CD4-positive, alpha-beta T cell (primary cell): Measurements from ENCODE around the gene DSP. TPM values are rescaled to one million over a fixed set of nuclear protein-coding genes. Genes with fewer than 3 reads are reported as not detected.

ENCODE experiments used
- ATAC-seq: fragments of 200-7000 bp; cut with Tn5 transposase; one replicate; pipeline ENCODE4 v1.10.0; 2022; ENCODE audit warnings: mild to moderate bottlenecking; ENCODE audit not compliant: poor library complexity
- CTCF ChIA-PET: fragments of 350-600 bp; sonication (Branson Sonifier 250); formaldehyde crosslinking; loops from one replicate; lab custom pipeline; 2021; ENCODE audit warnings: antibody characterized with exemption, inconsistent platforms; lab: Charles Lee
- POLR2A ChIA-PET: fragments of 350-600 bp; sonication (Branson Sonifier 250); formaldehyde crosslinking; loops from one replicate; lab custom pipeline; 2021; ENCODE audit warnings: antibody characterized with exemption, inconsistent platforms; lab: Charles Lee
- DNase-seq, 14 experiments: peaks; one replicate each; pipeline ENCODE4 v3.0.0-alpha.2; 2013 to 2020; ENCODE audit warnings: mixed read lengths in 2 of 14
- H3K27ac ChIP-seq, 2 donors: one replicate each; pipeline versions ENCODE4 v1.5.1 to v1.7.0; 2013; ENCODE audit warnings: low read length in 2 of 2, low read depth in 1 of 2, mild to moderate bottlenecking in 1 of 2
- H3K27me3 ChIP-seq, 2 experiments: 1 replicate in 1 of 2; 2 replicates in 1 of 2; pipeline versions ENCODE4 v1.6.1 to v1.7.0; 2013; ENCODE audit warnings: low read length in 2 of 2, control low read depth in 1 of 2, mild to moderate bottlenecking in 1 of 2, moderate library complexity in 1 of 2; ENCODE audit not compliant: insufficient read depth in 2 of 2, control insufficient read depth in 1 of 2
- H3K36me3 ChIP-seq: one replicate; pipeline ENCODE4 v1.6.1; 2013; ENCODE audit warnings: low read length, control low read depth; ENCODE audit not compliant: insufficient read depth
- H3K4me1 ChIP-seq: one replicate; pipeline ENCODE4 v1.6.1; 2013; ENCODE audit warnings: low read length, control low read depth; ENCODE audit not compliant: insufficient read depth
- H3K4me3 ChIP-seq: one replicate; pipeline ENCODE4 v1.5.1; 2013; ENCODE audit warnings: mild to moderate bottlenecking, low read length, moderate library complexity
- H3K9me3 ChIP-seq, 2 experiments: 1 replicate in 1 of 2; 2 replicates in 1 of 2; pipeline versions ENCODE4 v1.6.1 to v1.7.0; 2013; ENCODE audit warnings: low read length in 2 of 2, mild to moderate bottlenecking in 2 of 2, control low read depth in 1 of 2, moderate library complexity in 1 of 2; ENCODE audit not compliant: control insufficient read depth in 1 of 2, insufficient read depth in 1 of 2
- H3K27ac Mint-ChIP-seq: one replicate; pipeline ENCODE4 v1.8.0; 2020; ENCODE audit warnings: mixed read lengths
- H3K27me3 Mint-ChIP-seq: one replicate; pipeline ENCODE4 v1.8.0; 2021; ENCODE audit warnings: mixed read lengths
- H3K36me3 Mint-ChIP-seq: one replicate; pipeline ENCODE4 v1.8.0; 2021; ENCODE audit warnings: low read depth, mixed read lengths
- H3K4me1 Mint-ChIP-seq: one replicate; pipeline ENCODE4 v1.8.0; 2021; ENCODE audit warnings: low read depth, mixed read lengths
- H3K4me3 Mint-ChIP-seq: one replicate; pipeline ENCODE4 v1.8.0; 2020; ENCODE audit warnings: mild to moderate bottlenecking, mixed read lengths
- H3K9me3 Mint-ChIP-seq: one replicate; pipeline ENCODE4 v1.8.0; 2020; ENCODE audit warnings: mixed read lengths
- intact Hi-C, 2 experiments: fragments of 100-400 bp; cut with DNase I in 1 of 2; cut with micrococcal nuclease in 1 of 2; formaldehyde crosslinking; loops; one replicate each; pipeline versions ENCODE4 v1.15.1 to v1.9.0; 2023 to 2025; cut with DNase I, micrococcal nuclease
- total RNA-seq, 174 experiments: library from RNA in 2 of 174; stranded (reverse) in 2 of 174; gene quantifications; one replicate each; pipeline ENCODE4 v1.2.3 and lab custom pipeline; 2021 to 2026
- TF ChIP-seq, protein P1 (sequence below): fragments of 200-600 bp; IDR thresholded peaks from one replicate; pipeline ENCODE4 v1.8.0; 2022; ENCODE audit warnings: antibody characterized with exemption, mild to moderate bottlenecking

The DSP gene
- total RNA-seq, 2 experiments from 2014 or later: 0.14 TPM; not detected in 1

DNA sequence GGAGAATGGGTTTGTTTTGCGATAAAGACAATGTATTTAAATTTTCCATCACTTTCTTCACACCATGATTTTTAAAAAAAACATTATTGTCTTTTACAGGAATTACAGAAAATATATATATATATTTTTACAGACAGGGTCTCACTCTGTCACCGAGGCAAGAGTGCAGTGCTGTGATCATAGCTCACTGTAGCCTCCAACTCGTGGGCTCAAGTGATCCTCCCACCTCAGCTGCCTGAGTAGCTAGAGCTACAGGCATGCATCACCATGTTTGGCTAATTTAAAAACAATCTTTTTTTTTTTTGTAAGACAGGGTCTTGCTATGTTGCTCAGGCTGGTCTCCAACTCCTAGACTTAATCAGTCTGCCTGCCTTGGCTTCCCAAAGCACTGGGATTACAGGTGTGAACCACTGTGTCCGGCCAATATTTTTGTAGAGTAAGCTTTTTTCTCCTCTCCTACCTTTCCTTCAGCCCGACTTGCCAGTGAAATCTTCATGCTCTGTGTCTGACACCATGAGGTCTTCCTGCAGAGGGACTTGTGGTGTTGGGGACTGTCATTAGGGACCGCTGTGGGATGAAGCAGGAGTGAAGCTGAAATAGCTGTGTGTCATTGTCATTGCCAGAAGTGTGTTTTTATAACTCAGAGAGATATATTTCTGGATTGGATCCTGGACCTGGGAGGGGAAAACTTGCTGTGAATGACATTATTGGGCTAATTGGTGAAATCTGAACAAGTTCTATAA, 13.2 kb downstream of the DSP start:
- H3K36me3 ChIP-seq: no peaks in the 10 kb centered on the region
- ChIA-PET POLR2A (no interaction called here), CTCF (no interaction called here)
- H3K27ac ChIP-seq: no peak overlapping the region
- ATAC-seq: no peak
- DNase-seq: no peak
- Mint-ChIP-seq H3K9me3 (no peaks in the 10 kb centered on the region), H3K27ac (no peak overlapping the region), H3K36me3 (no peaks in the 10 kb centered on the region), H3K4me3 (no peak overlapping the region), H3K4me1 (no peaks in the 10 kb centered on the region), H3K27me3 (peaks cover 55% of the 10 kb centered on the region)
- H3K4me1 ChIP-seq: no peaks in the 10 kb centered on the region
- TF ChIP-seq, protein P1, sequence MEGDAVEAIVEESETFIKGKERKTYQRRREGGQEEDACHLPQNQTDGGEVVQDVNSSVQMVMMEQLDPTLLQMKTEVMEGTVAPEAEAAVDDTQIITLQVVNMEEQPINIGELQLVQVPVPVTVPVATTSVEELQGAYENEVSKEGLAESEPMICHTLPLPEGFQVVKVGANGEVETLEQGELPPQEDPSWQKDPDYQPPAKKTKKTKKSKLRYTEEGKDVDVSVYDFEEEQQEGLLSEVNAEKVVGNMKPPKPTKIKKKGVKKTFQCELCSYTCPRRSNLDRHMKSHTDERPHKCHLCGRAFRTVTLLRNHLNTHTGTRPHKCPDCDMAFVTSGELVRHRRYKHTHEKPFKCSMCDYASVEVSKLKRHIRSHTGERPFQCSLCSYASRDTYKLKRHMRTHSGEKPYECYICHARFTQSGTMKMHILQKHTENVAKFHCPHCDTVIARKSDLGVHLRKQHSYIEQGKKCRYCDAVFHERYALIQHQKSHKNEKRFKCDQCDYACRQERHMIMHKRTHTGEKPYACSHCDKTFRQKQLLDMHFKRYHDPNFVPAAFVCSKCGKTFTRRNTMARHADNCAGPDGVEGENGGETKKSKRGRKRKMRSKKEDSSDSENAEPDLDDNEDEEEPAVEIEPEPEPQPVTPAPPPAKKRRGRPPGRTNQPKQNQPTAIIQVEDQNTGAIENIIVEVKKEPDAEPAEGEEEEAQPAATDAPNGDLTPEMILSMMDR: no peak
- no peaks in the 10 kb centered on the region for H3K9me3 ChIP-seq
- peaks cover 7 to 17% of the 10 kb centered on the region in 2 experiments for H3K27me3 ChIP-seq
- no peak overlapping the region for H3K4me3 ChIP-seq
- intact Hi-C loops: no loop called here

DNA sequence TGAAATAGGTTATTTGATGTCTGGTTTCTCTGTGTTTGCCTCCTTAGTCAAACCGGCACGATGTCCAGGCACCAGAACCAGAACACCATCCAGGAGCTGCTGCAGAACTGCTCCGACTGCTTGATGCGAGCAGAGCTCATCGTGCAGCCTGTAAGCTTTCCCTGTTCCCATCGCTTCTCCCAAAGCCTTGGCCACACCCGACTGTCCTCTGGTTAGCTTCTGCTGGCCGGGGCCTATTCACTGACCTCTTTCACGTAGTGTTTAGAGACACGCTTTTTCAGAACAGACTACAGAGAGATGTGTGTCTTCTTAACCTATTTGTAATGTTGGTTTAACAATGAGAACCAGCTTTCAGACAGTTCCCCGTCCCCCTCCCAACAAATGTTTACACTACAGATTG, 14.2 kb downstream of the DSP start:
- H3K4me3 Mint-ChIP-seq: no peak overlapping the region
- H3K4me1 ChIP-seq: no peaks in the 10 kb centered on the region
- H3K9me3 ChIP-seq: no peaks in the 10 kb centered on the region
- no peaks in the 10 kb centered on the region for H3K36me3 Mint-ChIP-seq
- TF ChIP-seq, protein P1: no peak
- CTCF ChIA-PET: no interaction called here
- H3K9me3 Mint-ChIP-seq: no peaks in the 10 kb centered on the region
- H3K27me3 Mint-ChIP-seq: peaks cover 62% of the 10 kb centered on the region
- H3K27ac Mint-ChIP-seq: no peak overlapping the region
- POLR2A ChIA-PET: no interaction called here
- peaks cover 5 to 10% of the 10 kb centered on the region in 2 experiments for H3K27me3 ChIP-seq
- H3K4me1 Mint-ChIP-seq: no peaks in the 10 kb centered on the region
- intact Hi-C loops: no loop called here
- no peak for DNase-seq
- H3K36me3 ChIP-seq: no peaks in the 10 kb centered on the region
- no peak overlapping the region for H3K4me3 ChIP-seq
- no peak overlapping the region for H3K27ac ChIP-seq
- no peak for ATAC-seq

DNA sequence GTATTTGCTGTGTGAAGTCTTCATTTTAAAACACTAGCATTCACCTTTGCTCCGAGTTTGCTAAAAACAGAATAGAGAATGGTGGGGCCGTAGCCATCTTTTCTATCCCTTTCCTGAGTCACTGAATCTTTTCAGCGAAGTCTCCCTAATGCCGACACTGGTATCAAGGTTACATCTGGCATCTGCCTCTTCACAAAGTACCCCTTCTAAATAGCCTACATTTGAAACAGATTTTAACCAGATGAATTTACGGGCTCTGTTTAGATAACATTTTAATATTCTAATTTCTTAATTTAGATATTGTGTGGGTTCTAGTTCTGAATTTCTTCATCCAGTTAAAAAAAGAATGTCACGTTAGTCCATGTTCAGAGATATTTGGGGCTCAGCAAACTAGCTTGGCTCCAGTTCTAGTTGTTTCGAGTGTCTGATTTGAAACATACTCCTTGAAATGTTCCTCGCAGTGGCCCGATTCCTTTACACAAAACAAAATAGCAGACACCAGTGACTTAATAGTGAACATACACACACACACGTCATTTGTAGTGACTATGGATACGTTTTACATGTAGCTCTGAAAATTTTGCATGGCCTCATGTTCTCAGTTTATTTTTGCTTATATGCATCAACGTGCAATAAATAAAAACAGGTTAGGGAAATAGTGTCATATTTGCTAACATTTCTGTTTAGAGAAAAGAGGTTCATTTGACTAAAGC, 15.1 kb downstream of the DSP start:
- H3K9me3 ChIP-seq: no peaks in the 10 kb centered on the region
- Mint-ChIP-seq H3K27ac (no peak overlapping the region), H3K4me3 (no peak overlapping the region), H3K4me1 (no peaks in the 10 kb centered on the region), H3K36me3 (no peaks in the 10 kb centered on the region), H3K9me3 (no peaks in the 10 kb centered on the region), H3K27me3 (peaks cover 59% of the 10 kb centered on the region)
- no peaks in the 10 kb centered on the region for H3K4me1 ChIP-seq
- no peak overlapping the region for H3K4me3 ChIP-seq
- H3K27me3 ChIP-seq: peaks cover 9 to 10% of the 10 kb centered on the region in 2 experiments
- CTCF ChIA-PET: no interaction called here
- TF ChIP-seq, protein P1: no peak
- no peak for ATAC-seq
- intact Hi-C loops: no loop called here
- no peaks in the 10 kb centered on the region for H3K36me3 ChIP-seq
- H3K27ac ChIP-seq: no peak overlapping the region
- POLR2A ChIA-PET: no interaction called here
- DNase-seq: no peak
